Ishikawa (cell line): Measurements from ENCODE around the gene INTS13.
A peak's percentile ranks its signal among the peaks of the same experiment; 100 is the strongest.

ENCODE experiments used
- CEBPB ChIP-seq: IDR thresholded peaks from 2 replicates; pipeline ENCODE4 v1.6.1; 2012
- CREB1 ChIP-seq: IDR thresholded peaks from 2 replicates; pipeline ENCODE4 v1.6.1; 2012; ENCODE audit warnings: low read depth
- EGR1 ChIP-seq: IDR thresholded peaks from 2 replicates; pipeline ENCODE4 v1.6.1; 2012
- EP300 ChIP-seq: IDR thresholded peaks from 2 replicates; pipeline ENCODE4 v1.6.1; 2012; ENCODE audit warnings: borderline replicate concordance
- FOXM1 ChIP-seq: IDR thresholded peaks from 2 replicates; pipeline ENCODE4 v1.6.1; 2012; ENCODE audit warnings: low read depth, borderline replicate concordance
- NFIC ChIP-seq: IDR thresholded peaks from 2 replicates; pipeline ENCODE4 v1.6.1; 2012
- RAD21 ChIP-seq: IDR thresholded peaks from 2 replicates; pipeline ENCODE4 v1.6.1; 2012; ENCODE audit warnings: low read depth
- REST ChIP-seq: IDR thresholded peaks from 2 replicates; pipeline ENCODE4 v1.6.1; 2012; ENCODE audit warnings: low read depth, mild to moderate bottlenecking
- TAF1 ChIP-seq: IDR thresholded peaks from 2 replicates; pipeline ENCODE4 v1.6.1; 2012; ENCODE audit warnings: low read depth, mild to moderate bottlenecking
- TCF12 ChIP-seq: IDR thresholded peaks from 2 replicates; pipeline ENCODE4 v1.6.1; 2012; ENCODE audit warnings: low read depth
- TEAD4 ChIP-seq: IDR thresholded peaks from 2 replicates; pipeline ENCODE4 v1.6.1; 2012
- USF1 ChIP-seq: IDR thresholded peaks from 2 replicates; pipeline ENCODE4 v1.6.1; 2012
- YY1 ChIP-seq: IDR thresholded peaks from 2 replicates; pipeline ENCODE4 v1.6.1; 2012; ENCODE audit warnings: low read depth
- ZBTB7A ChIP-seq: IDR thresholded peaks from 2 replicates; pipeline ENCODE4 v1.6.1; 2012; ENCODE audit warnings: low read depth
- TF ChIP-seq, protein P1 (sequence below): IDR thresholded peaks from 2 replicates; pipeline ENCODE4 v1.6.1; 2012

INTS13 gene

GRCh38 chr12:26928661-26929060, 9.1 kb downstream of the INTS13 start:
- TF ChIP-seq, protein P1, sequence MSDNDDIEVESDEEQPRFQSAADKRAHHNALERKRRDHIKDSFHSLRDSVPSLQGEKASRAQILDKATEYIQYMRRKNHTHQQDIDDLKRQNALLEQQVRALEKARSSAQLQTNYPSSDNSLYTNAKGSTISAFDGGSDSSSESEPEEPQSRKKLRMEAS, result no peak

DNA sequence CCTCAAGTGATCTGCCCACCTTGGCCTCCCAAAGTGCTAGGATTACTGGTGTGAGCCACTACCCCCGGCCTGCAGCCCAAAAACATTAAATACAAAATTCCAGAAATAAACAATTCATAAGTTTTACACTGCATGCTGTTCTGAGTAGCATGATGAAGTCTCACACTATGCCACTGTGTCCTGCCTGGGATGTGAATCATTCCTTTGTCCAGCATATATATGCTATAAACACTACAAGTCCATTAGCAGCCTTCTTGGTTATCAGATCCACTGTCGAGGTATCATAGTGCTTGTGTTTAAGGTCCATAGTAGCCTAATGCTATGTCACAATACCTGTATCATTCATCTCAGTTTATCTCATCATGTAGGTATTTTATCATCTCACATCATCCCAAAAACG, 15.9 kb downstream of the INTS13 start:
- TF ChIP-seq TCF12, result no peak
- no peak for TF ChIP-seq CREB1
- no peak for TF ChIP-seq CEBPB

DNA sequence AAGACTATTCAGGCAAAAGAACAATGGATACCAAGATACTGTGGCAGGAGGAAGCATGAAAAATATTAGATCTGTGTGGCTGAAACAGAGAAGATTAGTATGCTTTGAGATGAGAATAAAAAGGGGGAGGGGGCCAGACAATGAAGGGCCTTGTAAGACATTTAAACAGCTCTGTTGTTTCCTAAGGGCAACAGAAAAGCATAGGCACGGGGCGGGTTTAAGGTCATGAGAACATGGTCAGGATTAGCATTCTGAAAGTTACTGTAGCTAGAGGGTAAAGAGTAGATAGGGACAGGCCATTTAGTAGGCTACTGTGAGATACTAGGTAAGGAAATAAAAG, 18.6 kb downstream of the INTS13 start:
- TF ChIP-seq YY1 (no peak), CREB1 (no peak)

DNA sequence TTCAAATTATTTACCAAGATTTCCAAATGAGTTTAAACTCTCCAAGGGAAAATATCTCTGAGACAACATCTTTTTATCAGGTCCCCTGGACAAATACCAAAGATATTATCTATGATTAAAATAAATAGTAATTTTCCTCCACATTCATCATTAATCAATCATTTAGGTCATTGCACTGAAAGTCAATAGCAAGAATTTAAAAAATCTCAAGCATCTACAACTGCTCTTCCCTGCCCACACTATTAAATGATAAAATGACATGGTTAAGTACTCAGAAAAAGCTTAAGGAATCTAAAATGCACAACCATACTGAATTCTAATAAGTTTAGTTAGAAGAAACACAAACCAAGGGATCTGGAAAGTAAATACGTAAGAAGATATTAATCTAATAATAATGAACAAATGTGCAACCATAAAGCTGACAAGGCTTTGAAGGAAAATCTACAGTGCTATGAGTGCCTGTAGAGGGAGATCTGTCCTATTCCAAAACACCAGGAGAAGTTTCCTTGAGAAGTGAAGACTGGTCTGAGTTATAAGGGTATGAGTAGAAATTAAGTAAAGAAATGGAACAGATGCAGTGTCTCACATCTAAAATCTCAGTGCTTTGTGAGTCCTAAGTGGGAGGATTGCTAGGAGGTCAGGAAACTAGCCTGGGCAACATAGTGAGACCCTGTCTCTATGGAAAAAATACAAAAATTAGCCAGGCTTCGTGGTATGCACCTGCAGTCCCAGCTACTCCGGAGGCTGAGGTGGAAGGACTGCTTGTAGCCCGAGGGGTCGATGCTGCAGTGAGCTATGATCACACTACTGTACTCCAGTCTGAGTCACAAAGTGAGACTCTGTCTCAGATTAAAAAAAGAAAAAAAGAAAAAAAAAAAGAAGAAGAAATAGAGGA, 19.2 kb downstream of the INTS13 start:
- no peak for TF ChIP-seq CREB1
- TF ChIP-seq REST, result no peak
- TF ChIP-seq ZBTB7A, result no peak
- peak; percentile 50; the same call in 1 of the 2 replicates for TF ChIP-seq TEAD4
- no peak for TF ChIP-seq YY1

DNA sequence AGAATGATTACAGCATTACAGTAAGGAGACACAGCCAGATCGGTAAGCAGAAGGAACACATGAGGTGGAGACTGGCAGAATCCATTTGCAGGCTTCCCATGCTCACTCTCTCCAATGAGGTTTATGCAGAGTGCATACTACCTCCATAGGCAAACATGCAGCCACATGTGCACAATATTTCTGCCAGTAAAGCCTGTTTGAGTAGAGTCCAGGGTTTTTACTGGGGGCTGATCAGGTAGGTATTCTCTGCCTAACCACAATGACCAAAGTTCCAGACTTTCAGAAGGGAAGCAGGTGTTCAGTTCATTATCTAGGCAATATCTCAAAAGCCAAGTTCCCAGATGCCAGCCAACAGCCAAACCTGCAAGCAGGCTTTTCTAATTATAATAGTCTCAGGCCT, 31.1 kb downstream of the INTS13 start:
- TF ChIP-seq EGR1, result no peak
- TF ChIP-seq YY1, result no peak
- TF ChIP-seq RAD21, result no peak
- no peak for TF ChIP-seq FOXM1
- no peak for TF ChIP-seq TAF1
- no peak for TF ChIP-seq NFIC
- no peak for TF ChIP-seq CREB1
- TF ChIP-seq TEAD4, result no peak
- TF ChIP-seq TCF12, result no peak
- no peak for TF ChIP-seq USF1
- no peak for TF ChIP-seq REST
- TF ChIP-seq ZBTB7A, result no peak
- TF ChIP-seq CEBPB, result no peak
- TF ChIP-seq EP300, result no peak
- TF ChIP-seq, protein P1, result no peak

- TF ChIP-seq RAD21, result no peak
- no peak for TF ChIP-seq TCF12
- TF ChIP-seq TAF1, result no peak
- no peak for TF ChIP-seq FOXM1
- no peak for TF ChIP-seq NFIC
- no peak for TF ChIP-seq EGR1
- TF ChIP-seq ZBTB7A, result no peak
- TF ChIP-seq REST, result no peak
- TF ChIP-seq CREB1, result no peak
- TF ChIP-seq USF1, result no peak
- no peak for TF ChIP-seq YY1
- TF ChIP-seq, protein P1, result no peak
- TF ChIP-seq TEAD4, result no peak
- TF ChIP-seq CEBPB, result no peak
- no peak for TF ChIP-seq EP300
These were observed 31.8 kb downstream of the INTS13 start for GRCh38 chr12:26906024-26906423.
